K562 (cell line): ENCODE results near the gene CCNY.

Source experiments
- DEAF1 ChIP-seq: fragments of 450-650 bp; formaldehyde crosslinking; IDR thresholded peaks from 2 replicates; pipeline ENCODE4 v1.4.0; 2020; ENCODE audit warnings: mild to moderate bottlenecking, moderate library complexity
- FOXK2 ChIP-seq, 2 experiments: fragments of 450-650 bp; IDR thresholded peaks in 1 of 2; conservative IDR thresholded peaks in 1 of 2; 2 replicates each; pipeline ENCODE4 v1.6.1; 2016; ENCODE audit warnings: low read depth in 2 of 2, mild to moderate bottlenecking in 1 of 2
- PYGO2 ChIP-seq: fragments of 450-650 bp; IDR thresholded peaks from 2 replicates; pipeline ENCODE4 v1.6.1; 2016; ENCODE audit warnings: mild to moderate bottlenecking, missing genetic modification characterization, moderate library complexity, missing compliant biosample characterization
- SMAD3 ChIP-seq: fragments of 450-650 bp; formaldehyde crosslinking; conservative IDR thresholded peaks from 2 replicates; pipeline ENCODE4 v1.4.0; 2020; ENCODE audit warnings: mild to moderate bottlenecking
- ZNF512 ChIP-seq: IDR thresholded peaks from 2 replicates; pipeline ENCODE4 v1.6.1; 2016; ENCODE audit warnings: missing genetic modification characterization, missing compliant biosample characterization

- TF ChIP-seq DEAF1 (CRISPR knock-in tag) (no peak), PYGO2 (tag) (no peak), SMAD3 (CRISPR knock-in tag) (no peak), FOXK2 (conservative IDR thresholded peaks at IDR 0.05 in 1 of 2, IDR thresholded peaks at IDR 0.05 in 1 of 2; ENCODE audit: low read depth in 2 of 2) (no peak), ZNF512 (tag) (no peak)
Observed at GRCh38 chr10:35480142-35480541, 143.8 kb downstream of the CCNY start.
